Panc1 (cell line): ENCODE data around the gene MCTP1.

ENCODE experiments used
- POLR2AphosphoS5 ChIP-seq: IDR thresholded peaks from 2 replicates; pipeline ENCODE4 v1.6.1; 2012; ENCODE audit warnings: mild to moderate bottlenecking, low read depth, low read length, moderate library complexity
- SIN3A ChIP-seq: IDR thresholded peaks from 2 replicates; pipeline ENCODE4 v1.6.1; 2012; ENCODE audit warnings: low read depth, mild to moderate bottlenecking, low read length, moderate library complexity, borderline replicate concordance; ENCODE audit not compliant: insufficient read depth
- TCF7L2 ChIP-seq: IDR thresholded peaks from 2 replicates; pipeline ENCODE4 v1.6.1; 2011; ENCODE audit warnings: mild to moderate bottlenecking, low read depth, low read length, inconsistent platforms
- TF ChIP-seq, protein P1 (sequence below): fragments of 450-650 bp; IDR thresholded peaks from 2 replicates; pipeline ENCODE4 v1.5.1; 2017; ENCODE audit warnings: mild to moderate bottlenecking
- TF ChIP-seq, protein P2 (sequence below), 2 experiments: IDR thresholded peaks; 2 replicates each; pipeline ENCODE4 v1.6.1; 2011 to 2012; ENCODE audit warnings: low read depth in 2 of 2, control low read depth in 1 of 2, low read length in 1 of 2, mild to moderate bottlenecking in 1 of 2, moderate library complexity in 1 of 2; ENCODE audit not compliant: insufficient read depth in 1 of 2

DNA sequence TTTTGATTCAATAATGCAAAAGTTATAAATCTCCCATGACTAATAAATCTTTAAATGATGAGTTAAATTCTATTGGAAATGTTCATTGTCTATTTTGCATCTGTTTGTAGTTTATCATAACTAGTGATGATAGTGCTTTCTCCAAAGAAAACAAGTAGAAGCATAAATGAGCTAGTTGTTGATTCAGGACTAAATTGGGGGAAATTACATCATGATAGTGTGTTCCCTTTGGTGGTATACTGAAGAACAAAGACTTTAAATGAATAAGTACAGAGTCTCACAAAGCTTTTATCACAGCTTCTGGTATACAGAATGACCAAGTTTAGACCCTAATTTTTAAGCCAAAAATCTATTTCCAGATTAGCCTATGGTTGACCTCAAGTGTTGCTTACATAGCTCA is 173.8 kb downstream of the MCTP1 start:
- TF ChIP-seq, protein P1, sequence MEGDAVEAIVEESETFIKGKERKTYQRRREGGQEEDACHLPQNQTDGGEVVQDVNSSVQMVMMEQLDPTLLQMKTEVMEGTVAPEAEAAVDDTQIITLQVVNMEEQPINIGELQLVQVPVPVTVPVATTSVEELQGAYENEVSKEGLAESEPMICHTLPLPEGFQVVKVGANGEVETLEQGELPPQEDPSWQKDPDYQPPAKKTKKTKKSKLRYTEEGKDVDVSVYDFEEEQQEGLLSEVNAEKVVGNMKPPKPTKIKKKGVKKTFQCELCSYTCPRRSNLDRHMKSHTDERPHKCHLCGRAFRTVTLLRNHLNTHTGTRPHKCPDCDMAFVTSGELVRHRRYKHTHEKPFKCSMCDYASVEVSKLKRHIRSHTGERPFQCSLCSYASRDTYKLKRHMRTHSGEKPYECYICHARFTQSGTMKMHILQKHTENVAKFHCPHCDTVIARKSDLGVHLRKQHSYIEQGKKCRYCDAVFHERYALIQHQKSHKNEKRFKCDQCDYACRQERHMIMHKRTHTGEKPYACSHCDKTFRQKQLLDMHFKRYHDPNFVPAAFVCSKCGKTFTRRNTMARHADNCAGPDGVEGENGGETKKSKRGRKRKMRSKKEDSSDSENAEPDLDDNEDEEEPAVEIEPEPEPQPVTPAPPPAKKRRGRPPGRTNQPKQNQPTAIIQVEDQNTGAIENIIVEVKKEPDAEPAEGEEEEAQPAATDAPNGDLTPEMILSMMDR: no peak
- TF ChIP-seq SIN3A (no peak), POLR2AphosphoS5 (no peak), TCF7L2 (no peak)
- TF ChIP-seq, protein P2, sequence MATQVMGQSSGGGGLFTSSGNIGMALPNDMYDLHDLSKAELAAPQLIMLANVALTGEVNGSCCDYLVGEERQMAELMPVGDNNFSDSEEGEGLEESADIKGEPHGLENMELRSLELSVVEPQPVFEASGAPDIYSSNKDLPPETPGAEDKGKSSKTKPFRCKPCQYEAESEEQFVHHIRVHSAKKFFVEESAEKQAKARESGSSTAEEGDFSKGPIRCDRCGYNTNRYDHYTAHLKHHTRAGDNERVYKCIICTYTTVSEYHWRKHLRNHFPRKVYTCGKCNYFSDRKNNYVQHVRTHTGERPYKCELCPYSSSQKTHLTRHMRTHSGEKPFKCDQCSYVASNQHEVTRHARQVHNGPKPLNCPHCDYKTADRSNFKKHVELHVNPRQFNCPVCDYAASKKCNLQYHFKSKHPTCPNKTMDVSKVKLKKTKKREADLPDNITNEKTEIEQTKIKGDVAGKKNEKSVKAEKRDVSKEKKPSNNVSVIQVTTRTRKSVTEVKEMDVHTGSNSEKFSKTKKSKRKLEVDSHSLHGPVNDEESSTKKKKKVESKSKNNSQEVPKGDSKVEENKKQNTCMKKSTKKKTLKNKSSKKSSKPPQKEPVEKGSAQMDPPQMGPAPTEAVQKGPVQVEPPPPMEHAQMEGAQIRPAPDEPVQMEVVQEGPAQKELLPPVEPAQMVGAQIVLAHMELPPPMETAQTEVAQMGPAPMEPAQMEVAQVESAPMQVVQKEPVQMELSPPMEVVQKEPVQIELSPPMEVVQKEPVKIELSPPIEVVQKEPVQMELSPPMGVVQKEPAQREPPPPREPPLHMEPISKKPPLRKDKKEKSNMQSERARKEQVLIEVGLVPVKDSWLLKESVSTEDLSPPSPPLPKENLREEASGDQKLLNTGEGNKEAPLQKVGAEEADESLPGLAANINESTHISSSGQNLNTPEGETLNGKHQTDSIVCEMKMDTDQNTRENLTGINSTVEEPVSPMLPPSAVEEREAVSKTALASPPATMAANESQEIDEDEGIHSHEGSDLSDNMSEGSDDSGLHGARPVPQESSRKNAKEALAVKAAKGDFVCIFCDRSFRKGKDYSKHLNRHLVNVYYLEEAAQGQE (IDR thresholded peaks at IDR 0.05; ENCODE audit: insufficient read depth in 1 of 2, low read depth in 2 of 2, low read length in 1 of 2): no peak
